ENCODE results near the gene NSL1. TPM values are rescaled to one million over a fixed set of nuclear protein-coding genes. Genes with fewer than 3 reads are reported as not detected.

The NSL1 gene
- total RNA-seq, 4 donors from 2014 or later = 20.1 to 36.4 (median 31.1) TPM

DNA sequence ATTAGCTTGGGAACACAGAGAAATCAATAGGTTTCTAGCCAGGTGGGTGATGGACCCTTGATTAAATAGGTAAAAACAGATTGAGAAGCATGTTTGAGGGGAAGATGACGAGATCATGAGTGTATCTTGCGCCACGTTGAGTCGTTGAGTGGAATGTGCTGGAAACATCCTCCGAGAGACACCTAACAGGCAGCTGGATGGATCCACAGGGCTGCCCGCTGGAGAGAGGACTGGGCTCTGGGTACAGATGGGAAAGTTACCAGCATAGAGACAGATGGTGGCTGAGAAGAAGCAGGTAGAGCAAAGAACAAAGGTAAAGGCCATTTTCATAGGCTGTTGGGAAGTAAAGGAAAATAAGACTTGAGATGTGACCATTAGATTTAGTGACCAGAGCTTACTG, 107.5 kb downstream of the NSL1 start:
- H3K27ac ChIP-seq = no peak overlapping the region
- WGBS, 2 donors (ENCODE audit: low coverage in 1 of 2) = 88 to 100% methylated on average over 1 to 6 of the region's 6 CpGs
- H3K4me1 ChIP-seq = no peaks in the 10 kb centered on the region
- ATAC-seq = no peak
- TF ChIP-seq POLR2A (IDR thresholded peaks at IDR 0.05) (no peak), POLR2AphosphoS5 (IDR thresholded peaks at IDR 0.05) (no peak), EP300 (IDR thresholded peaks at IDR 0.05) (no peak)
- TF ChIP-seq, protein P1, sequence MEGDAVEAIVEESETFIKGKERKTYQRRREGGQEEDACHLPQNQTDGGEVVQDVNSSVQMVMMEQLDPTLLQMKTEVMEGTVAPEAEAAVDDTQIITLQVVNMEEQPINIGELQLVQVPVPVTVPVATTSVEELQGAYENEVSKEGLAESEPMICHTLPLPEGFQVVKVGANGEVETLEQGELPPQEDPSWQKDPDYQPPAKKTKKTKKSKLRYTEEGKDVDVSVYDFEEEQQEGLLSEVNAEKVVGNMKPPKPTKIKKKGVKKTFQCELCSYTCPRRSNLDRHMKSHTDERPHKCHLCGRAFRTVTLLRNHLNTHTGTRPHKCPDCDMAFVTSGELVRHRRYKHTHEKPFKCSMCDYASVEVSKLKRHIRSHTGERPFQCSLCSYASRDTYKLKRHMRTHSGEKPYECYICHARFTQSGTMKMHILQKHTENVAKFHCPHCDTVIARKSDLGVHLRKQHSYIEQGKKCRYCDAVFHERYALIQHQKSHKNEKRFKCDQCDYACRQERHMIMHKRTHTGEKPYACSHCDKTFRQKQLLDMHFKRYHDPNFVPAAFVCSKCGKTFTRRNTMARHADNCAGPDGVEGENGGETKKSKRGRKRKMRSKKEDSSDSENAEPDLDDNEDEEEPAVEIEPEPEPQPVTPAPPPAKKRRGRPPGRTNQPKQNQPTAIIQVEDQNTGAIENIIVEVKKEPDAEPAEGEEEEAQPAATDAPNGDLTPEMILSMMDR (IDR thresholded peaks at IDR 0.05) = no peak
- no peaks in the 10 kb centered on the region for H3K27me3 ChIP-seq
- H3K4me3 ChIP-seq = no peak overlapping the region
- no peaks in the 10 kb centered on the region for H3K9me3 ChIP-seq
- H3K36me3 ChIP-seq = no peaks in the 10 kb centered on the region

DNA sequence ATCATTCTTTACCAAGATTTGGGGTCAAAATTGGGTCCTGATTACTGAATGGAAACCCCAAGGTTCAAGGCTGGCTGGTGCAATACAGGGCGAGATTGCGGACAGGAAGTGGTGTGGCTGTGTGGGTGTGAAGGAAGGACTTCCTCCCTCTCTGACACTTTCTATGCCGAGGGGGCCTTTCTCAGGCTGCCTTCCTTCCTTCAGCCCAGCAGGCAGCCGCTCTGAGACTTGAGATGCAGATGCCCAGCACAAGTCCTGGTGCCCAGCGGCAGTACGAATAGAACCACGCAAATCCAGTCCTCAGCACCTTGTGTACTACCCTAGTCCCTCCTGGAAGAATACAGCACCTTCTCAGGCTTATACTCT, 108.2 kb downstream of the NSL1 start:
- Histone ChIP-seq H3K4me3 (no peak overlapping the region), H3K27ac (no peak overlapping the region), H3K36me3 (no peaks in the 10 kb centered on the region), H3K9me3 (no peaks in the 10 kb centered on the region), H3K27me3 (no peaks in the 10 kb centered on the region), H3K4me1 (no peaks in the 10 kb centered on the region)
- TF ChIP-seq, protein P1 (IDR thresholded peaks at IDR 0.05) = no peak
- TF ChIP-seq POLR2AphosphoS5 (IDR thresholded peaks at IDR 0.05) (no peak), POLR2A (IDR thresholded peaks at IDR 0.05) (no peak), EP300 (IDR thresholded peaks at IDR 0.05) (no peak)
- ATAC-seq = no peak
- 72 to 100% methylated on average over 2 to 5 of the region's 7 CpGs for WGBS, 2 donors (ENCODE audit: low coverage in 1 of 2)

DNA sequence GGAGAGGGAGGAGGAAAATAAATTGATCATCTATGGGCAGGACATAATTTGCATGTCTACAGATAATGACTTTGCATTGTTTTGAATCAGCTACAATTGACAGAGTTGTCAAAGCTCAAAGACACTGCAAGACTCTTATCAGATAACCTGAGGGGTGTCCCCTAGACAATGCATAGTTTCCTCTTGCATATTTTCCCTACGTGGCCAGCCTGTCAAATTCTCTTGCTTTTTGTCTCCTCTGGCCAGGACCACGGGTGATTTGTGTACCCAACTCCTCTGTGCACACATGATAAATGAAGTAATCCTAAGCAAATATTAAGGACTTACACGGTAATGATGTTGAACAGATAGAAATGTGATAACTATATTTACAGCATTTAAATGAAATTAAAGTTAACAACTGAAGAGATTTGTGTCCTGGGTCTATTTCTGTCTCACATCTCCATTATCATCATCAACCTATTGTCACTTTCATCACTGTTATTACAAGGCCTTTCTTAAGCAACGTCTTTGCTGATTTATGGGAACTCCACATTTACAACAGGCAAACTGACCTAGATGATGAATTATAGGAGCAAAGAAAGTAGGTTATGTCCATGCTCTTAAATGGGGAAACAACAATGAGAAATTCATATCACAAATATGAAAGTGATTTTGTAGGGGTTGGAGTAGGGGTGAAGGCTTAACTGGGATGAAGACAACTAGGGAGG, 110.7 kb downstream of the NSL1 start:
- ATAC-seq = no peak
- WGBS, 2 donors (ENCODE audit: low coverage in 1 of 2) = 27 to 28% methylated on average over 4 of the region's 4 CpGs
- H3K27ac ChIP-seq = no peak overlapping the region
- TF ChIP-seq, protein P1 (IDR thresholded peaks at IDR 0.05) = no peak
- TF ChIP-seq EP300 (IDR thresholded peaks at IDR 0.05) = no peak
- no peak for TF ChIP-seq POLR2AphosphoS5 (IDR thresholded peaks at IDR 0.05)
- TF ChIP-seq POLR2A (IDR thresholded peaks at IDR 0.05) = no peak
- H3K27me3 ChIP-seq = no peaks in the 10 kb centered on the region
- no peaks in the 10 kb centered on the region for H3K4me1 ChIP-seq
- no peak overlapping the region for H3K4me3 ChIP-seq
- H3K36me3 ChIP-seq = no peaks in the 10 kb centered on the region
- no peaks in the 10 kb centered on the region for H3K9me3 ChIP-seq

DNA sequence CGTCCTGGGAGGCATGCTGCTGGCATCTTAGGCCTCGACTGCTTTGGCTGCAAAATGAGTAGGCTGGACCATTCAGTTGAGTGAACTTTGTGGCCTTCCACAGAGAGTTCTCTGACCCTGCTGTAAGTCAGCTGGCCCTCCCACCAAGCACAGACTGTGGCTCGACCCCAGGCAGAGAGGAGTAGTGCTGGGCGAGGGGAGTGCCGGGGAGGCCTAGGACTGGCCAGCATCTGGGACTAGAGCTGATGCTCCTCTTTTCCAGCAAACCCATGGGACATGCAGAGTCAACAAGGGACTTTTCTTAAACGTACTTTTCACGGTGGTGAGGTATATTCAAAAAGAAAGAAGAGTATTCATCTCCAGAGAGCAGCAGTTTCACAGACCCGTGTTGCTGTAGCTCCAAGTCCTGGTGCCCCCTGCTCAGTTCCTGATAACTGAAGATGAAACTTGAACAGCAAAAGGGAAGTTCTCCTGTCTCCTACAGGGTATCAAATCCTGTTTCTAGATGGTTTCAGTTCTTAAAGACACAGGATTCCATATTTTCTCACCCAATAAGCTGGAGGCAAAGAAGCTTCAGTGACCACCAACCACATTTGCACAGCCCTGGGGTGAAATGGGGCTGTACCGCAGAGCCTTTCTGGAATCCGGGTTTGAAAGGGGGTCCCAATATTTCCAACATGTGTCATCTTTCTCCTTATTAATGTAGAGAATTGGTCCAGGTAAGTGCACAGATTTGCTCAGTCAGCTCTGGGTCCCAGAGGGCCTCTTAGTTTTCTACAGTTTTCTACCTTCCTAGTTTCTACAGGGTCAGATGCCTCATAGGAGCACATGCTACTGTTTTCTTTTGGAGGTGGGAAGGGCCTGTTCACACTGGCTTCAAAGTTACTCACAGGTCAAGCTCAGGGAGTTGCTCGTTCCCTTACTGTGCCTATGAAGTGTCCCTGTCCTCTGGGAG, 112.8 kb downstream of the NSL1 start:
- Histone ChIP-seq H3K27ac (no peak overlapping the region), H3K27me3 (no peaks in the 10 kb centered on the region), H3K4me1 (no peaks in the 10 kb centered on the region), H3K9me3 (no peaks in the 10 kb centered on the region), H3K36me3 (no peaks in the 10 kb centered on the region), H3K4me3 (no peak overlapping the region)
- 73 to 75% methylated on average over 3 of the region's 11 CpGs for WGBS, 2 donors (ENCODE audit: low coverage in 1 of 2)
- TF ChIP-seq EP300 (IDR thresholded peaks at IDR 0.05) = no peak
- TF ChIP-seq, protein P1 (IDR thresholded peaks at IDR 0.05) = no peak
- no peak for TF ChIP-seq POLR2A (IDR thresholded peaks at IDR 0.05)
- no peak for TF ChIP-seq POLR2AphosphoS5 (IDR thresholded peaks at IDR 0.05)
- no peak for ATAC-seq
